OCI-LY7 (cell line): ENCODE data around the gene CCDC78. TPM values are rescaled to one million over a fixed set of nuclear protein-coding genes. Genes with fewer than 3 reads are reported as not detected.

ENCODE experiments used
- BruUV-seq: library from RNA; stranded (reverse); fragments of 400-500 nt; replicated peaks from 2 replicates; lab custom pipeline; 2021; lab: Mats Ljungman, UMichigan
- CTCF ChIA-PET: fragments of 300-600 bp; sonication (Branson Sonifier 250); formaldehyde crosslinking; loops from one replicate; lab custom pipeline; 2022; ENCODE audit warnings: antibody characterized with exemption; ENCODE audit not compliant: unreplicated experiment; lab: Charles Lee
- POLR2A ChIA-PET: fragments of 300-600 bp; sonication (Branson Sonifier 250); formaldehyde crosslinking; loops from one replicate; lab custom pipeline; 2022; ENCODE audit warnings: antibody characterized with exemption; lab: Charles Lee
- DNase-seq: peaks from one replicate; pipeline ENCODE4 v3.0.0-alpha.2; 2015; ENCODE audit warnings: low spot score
- H2AFZ ChIP-seq: fragments of 200-600 bp; sonication (generic), shearing (Covaris generic); 2 replicates; pipeline ENCODE4 v1.6.1; 2014; ENCODE audit warnings: mild to moderate bottlenecking, antibody characterized with exemption, low read length, moderate library complexity
- H3K27ac ChIP-seq: fragments of 200-600 bp; sonication (generic); 2 replicates; pipeline ENCODE4 v1.5.1; 2014; ENCODE audit warnings: mixed run types, low read depth, mild to moderate bottlenecking, moderate library complexity, low read length, inconsistent platforms; ENCODE audit not compliant: poor library complexity, severe bottlenecking
- H3K36me3 ChIP-seq: fragments of 200-600 bp; sonication (generic); 2 replicates; pipeline ENCODE4 v1.6.1; 2014; ENCODE audit warnings: mild to moderate bottlenecking, antibody characterized with exemption, low read length, moderate library complexity, mixed read lengths; ENCODE audit not compliant: insufficient read depth
- H3K4me1 ChIP-seq: fragments of 200-600 bp; sonication (generic); 2 replicates; pipeline ENCODE4 v1.5.1; 2014; ENCODE audit warnings: mild to moderate bottlenecking, low read length; ENCODE audit not compliant: insufficient read depth, poor library complexity, severe bottlenecking
- H3K4me2 ChIP-seq: fragments of 200-600 bp; sonication (generic); 2 replicates; pipeline ENCODE4 v1.6.1; 2014; ENCODE audit warnings: mild to moderate bottlenecking, low read length
- H3K4me3 ChIP-seq: fragments of 200-600 bp; sonication (generic); 2 replicates; pipeline ENCODE4 v1.5.1; 2014; ENCODE audit warnings: mild to moderate bottlenecking, low read depth, low read length; ENCODE audit not compliant: poor library complexity, severe bottlenecking
- H3K79me2 ChIP-seq: fragments of 200-600 bp; sonication (generic); 2 replicates; pipeline ENCODE4 v1.6.1; 2016; ENCODE audit warnings: low read depth, mild to moderate bottlenecking, low read length, moderate library complexity, mixed read lengths; ENCODE audit not compliant: insufficient read depth
- H3K9me2 ChIP-seq: fragments of 200-600 bp; sonication (generic); 2 replicates; pipeline ENCODE4 v1.6.1; 2016; ENCODE audit warnings: mild to moderate bottlenecking, low read length, mixed read lengths; ENCODE audit not compliant: insufficient read depth
- H3K9me3 ChIP-seq: fragments of 200-600 bp; sonication (generic); 2 replicates; pipeline ENCODE4 v1.6.1; 2014; ENCODE audit warnings: mild to moderate bottlenecking, mixed run types, low read length, mixed read lengths
- H4K20me1 ChIP-seq: fragments of 200-600 bp; sonication (generic); 2 replicates; pipeline ENCODE4 v1.6.1; 2014; ENCODE audit warnings: mild to moderate bottlenecking, antibody characterized with exemption, low read length, moderate library complexity, mixed read lengths; ENCODE audit not compliant: insufficient read depth
- EZH2phosphoT487 ChIP-seq: fragments of 200-600 bp; sonication (generic); IDR thresholded peaks from 2 replicates; pipeline ENCODE4 v1.6.1; 2018; ENCODE audit warnings: low read depth, borderline replicate concordance, mild to moderate bottlenecking, mixed run types, antibody characterized with exemption, low read length, moderate library complexity, mixed read lengths
- intact Hi-C: fragments of 100-400 bp; cut with micrococcal nuclease; formaldehyde crosslinking; loops from one replicate; pipeline ENCODE4 v1.10.0; 2022; ENCODE audit not compliant: unreplicated experiment
- total RNA-seq, 2 experiments: library from RNA; depleted of rRNA in 1 of 2; stranded (reverse); fragments of >200 nt in 1 of 2; shearing (Covaris generic) in 1 of 2; gene quantifications; 2 replicates each; pipeline ENCODE4 v1.2.3, GENCODE V29; 2014 to 2022
- TF ChIP-seq, protein P1 (sequence below): fragments of 200-600 bp; sonication (generic); conservative IDR thresholded peaks from 2 replicates; pipeline ENCODE4 v1.5.1; 2014; ENCODE audit warnings: mild to moderate bottlenecking, antibody characterized with exemption, low read length, moderate library complexity, mixed read lengths

The CCDC78 gene
- total RNA-seq, 2 experiments from 2014 or later: 25.8 to 57.9 TPM

DNA sequence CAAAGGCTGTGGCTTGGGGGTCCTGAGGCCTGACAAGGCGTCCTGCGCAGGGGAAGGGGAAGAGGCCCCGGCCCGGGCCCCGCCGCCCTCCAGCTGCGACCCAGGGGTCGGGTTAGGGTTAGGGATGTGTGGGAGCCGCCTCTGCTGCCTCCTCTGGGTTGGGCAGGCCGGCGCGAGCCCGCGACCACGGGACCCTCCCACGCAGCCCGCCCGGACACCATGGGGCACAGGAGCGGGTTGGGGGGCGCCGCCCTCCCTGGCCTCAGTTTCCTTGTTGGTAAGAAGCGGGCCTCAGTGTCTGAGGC, 14.2 kb upstream of the CCDC78 start:
- peak overlapping the region; percentile 97 for H3K27ac ChIP-seq
- BruUV-seq: no TSS peak
- H3K4me2 ChIP-seq: peak overlapping the region; percentile 89
- no peaks in the 10 kb centered on the region for H3K9me3 ChIP-seq
- intact Hi-C loops: no loop called here
- DNase-seq: no peak
- ChIA-PET CTCF (interaction anchor here (0.7 kb wide), 1 partner anchor 20 kb away, joined by 4 read pairs; no protein-coding TSS in a partner anchor), POLR2A (interaction anchor here (0.8 to 5.2 kb wide), 2 partner anchors 20 to 28 kb away, joined by 3 to 26 read pairs; partner anchors contain the start of gene ANTKMT)
- peaks cover 34% of the 10 kb centered on the region for H3K79me2 ChIP-seq
- H3K4me3 ChIP-seq: peak overlapping the region; percentile 91
- no peak for TF ChIP-seq EZH2phosphoT487
- TF ChIP-seq, protein P1, sequence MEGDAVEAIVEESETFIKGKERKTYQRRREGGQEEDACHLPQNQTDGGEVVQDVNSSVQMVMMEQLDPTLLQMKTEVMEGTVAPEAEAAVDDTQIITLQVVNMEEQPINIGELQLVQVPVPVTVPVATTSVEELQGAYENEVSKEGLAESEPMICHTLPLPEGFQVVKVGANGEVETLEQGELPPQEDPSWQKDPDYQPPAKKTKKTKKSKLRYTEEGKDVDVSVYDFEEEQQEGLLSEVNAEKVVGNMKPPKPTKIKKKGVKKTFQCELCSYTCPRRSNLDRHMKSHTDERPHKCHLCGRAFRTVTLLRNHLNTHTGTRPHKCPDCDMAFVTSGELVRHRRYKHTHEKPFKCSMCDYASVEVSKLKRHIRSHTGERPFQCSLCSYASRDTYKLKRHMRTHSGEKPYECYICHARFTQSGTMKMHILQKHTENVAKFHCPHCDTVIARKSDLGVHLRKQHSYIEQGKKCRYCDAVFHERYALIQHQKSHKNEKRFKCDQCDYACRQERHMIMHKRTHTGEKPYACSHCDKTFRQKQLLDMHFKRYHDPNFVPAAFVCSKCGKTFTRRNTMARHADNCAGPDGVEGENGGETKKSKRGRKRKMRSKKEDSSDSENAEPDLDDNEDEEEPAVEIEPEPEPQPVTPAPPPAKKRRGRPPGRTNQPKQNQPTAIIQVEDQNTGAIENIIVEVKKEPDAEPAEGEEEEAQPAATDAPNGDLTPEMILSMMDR: no peak
- peaks cover 50% of the 10 kb centered on the region for H3K4me1 ChIP-seq
- no peaks in the 10 kb centered on the region for H3K9me2 ChIP-seq
- no peak overlapping the region; the same call in 1 of the 2 replicates for H2AFZ ChIP-seq
- H4K20me1 ChIP-seq: no peaks in the 10 kb centered on the region
- H3K36me3 ChIP-seq: peaks cover 24% of the 10 kb centered on the region

DNA sequence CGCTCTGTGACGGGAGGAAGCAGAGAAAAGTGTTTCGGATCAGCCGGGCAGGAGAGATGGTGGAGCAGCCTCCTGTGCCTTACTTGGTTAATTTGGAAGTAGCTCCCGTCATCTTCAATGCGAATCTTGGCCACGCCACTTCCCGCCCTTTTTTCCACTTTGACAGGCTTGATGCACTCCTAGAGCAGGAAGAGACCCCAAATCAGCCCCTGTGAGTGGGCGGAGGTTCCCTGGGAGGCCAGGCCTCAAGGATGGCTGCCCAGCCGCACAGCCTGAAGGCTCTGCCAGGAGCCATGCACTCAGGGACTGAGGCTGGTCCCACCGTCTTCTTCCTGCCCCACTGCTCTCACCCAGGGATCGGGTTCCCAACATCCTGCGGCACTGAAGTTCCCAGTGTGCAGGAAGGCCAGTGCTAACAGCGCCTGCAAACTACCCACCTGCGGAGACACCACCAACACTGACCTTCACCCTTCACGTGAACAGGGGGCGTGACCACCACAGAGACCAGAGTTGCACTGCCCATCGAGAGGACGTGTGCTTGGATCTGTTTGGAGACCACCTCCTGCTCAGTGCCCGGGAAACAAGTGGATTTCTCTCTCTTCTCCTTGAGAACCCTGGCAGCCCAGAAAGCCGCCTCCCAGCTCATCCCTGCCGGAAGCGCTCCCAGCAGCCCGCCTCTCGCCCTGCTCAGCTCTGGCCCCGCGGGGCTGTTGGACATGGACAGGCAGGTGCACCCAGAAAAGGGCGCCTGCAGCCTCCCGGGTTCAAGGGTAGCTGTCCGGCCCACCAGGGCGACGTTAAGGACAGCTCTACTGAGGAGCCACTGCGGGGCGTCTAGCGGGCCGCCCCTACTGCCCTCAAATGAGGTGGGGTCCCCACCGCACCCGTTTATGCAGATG, 13.6 kb upstream of the CCDC78 start:
- no peaks in the 10 kb centered on the region for H3K9me3 ChIP-seq
- no peak overlapping the region for H2AFZ ChIP-seq
- peaks cover 34% of the 10 kb centered on the region for H3K79me2 ChIP-seq
- no peak for TF ChIP-seq EZH2phosphoT487
- TF ChIP-seq, protein P1: no peak
- peak overlapping the region; percentile 97 for H3K27ac ChIP-seq
- peaks cover 30% of the 10 kb centered on the region for H3K36me3 ChIP-seq
- CTCF ChIA-PET: no interaction called here
- H3K9me2 ChIP-seq: no peaks in the 10 kb centered on the region
- H3K4me1 ChIP-seq: peaks cover 51% of the 10 kb centered on the region
- intact Hi-C loops: loop anchor here (2.0 kb wide), 1 partner anchor 19 kb away; the partner anchor contains the start of gene ANTKMT
- POLR2A ChIA-PET: interaction anchor here (0.8 to 5.2 kb wide), 2 partner anchors 19 to 27 kb away, joined by 3 to 26 read pairs; partner anchors contain the start of gene ANTKMT
- DNase-seq: no peak
- H4K20me1 ChIP-seq: no peaks in the 10 kb centered on the region
- H3K4me3 ChIP-seq: peak overlapping the region; percentile 91
- BruUV-seq: TSS peak; percentile 56
- H3K4me2 ChIP-seq: peak overlapping the region; percentile 89
